Kidney epithelial cell (primary cell): ENCODE data around the gene P4HA2. TPM values are rescaled to one million over a fixed set of nuclear protein-coding genes. Genes with fewer than 3 reads are reported as not detected.

Source experiments
- DNase-seq: peaks from one replicate; pipeline ENCODE4 v3.0.0-alpha.2; 2010; ENCODE audit warnings: low read depth
- H3K27me3 ChIP-seq: 2 replicates; pipeline ENCODE4 v1.6.0; 2011; ENCODE audit warnings: low read length; ENCODE audit not compliant: control insufficient read depth, insufficient read depth
- H3K36me3 ChIP-seq: 2 replicates; pipeline ENCODE4 v1.5.1; 2011; ENCODE audit warnings: low read length; ENCODE audit not compliant: control insufficient read depth, insufficient read depth
- H3K4me3 ChIP-seq: 2 replicates; pipeline ENCODE4 v1.5.1; 2011; ENCODE audit warnings: low read depth, mild to moderate bottlenecking, control low read depth, low read length
- CTCF ChIP-seq: IDR thresholded peaks from 2 replicates; pipeline ENCODE4 v1.5.1; 2011; ENCODE audit warnings: mild to moderate bottlenecking, moderate library complexity, low read length, control low read depth, inconsistent platforms; ENCODE audit not compliant: insufficient read depth, poor library complexity, severe bottlenecking
- total RNA-seq: library from RNA; depleted of rRNA; stranded (reverse); fragments of >200 nt; gene quantifications from 2 replicates; pipeline ENCODE4 v1.2.3, GENCODE V29; 2015

Gene P4HA2
- total RNA-seq, 1 donor from 2014 or later: 77.5 TPM

DNA sequence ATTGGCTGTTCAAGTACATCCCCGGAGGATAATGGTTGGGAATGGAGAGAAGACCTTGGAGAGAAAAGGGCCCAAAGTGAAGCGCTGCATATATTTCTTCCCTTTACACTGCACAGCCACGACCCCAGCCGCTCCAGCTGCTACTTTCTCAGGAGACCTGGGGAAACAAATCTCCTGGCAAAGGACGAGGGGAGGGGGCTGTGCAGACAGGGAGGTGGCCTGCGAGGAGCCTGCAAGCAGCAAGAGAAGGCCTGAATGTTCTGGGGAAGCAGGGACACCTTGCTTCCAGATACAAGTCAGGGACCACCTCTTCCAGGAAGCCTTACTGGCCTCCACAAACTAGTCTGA lies 29.1 kb upstream of the P4HA2 start:
- Histone ChIP-seq H3K4me3 (no peak overlapping the region), H3K36me3 (no peaks in the 10 kb centered on the region), H3K27me3 (no peaks in the 10 kb centered on the region)
- TF ChIP-seq CTCF: no peak
- no peak for DNase-seq

DNA sequence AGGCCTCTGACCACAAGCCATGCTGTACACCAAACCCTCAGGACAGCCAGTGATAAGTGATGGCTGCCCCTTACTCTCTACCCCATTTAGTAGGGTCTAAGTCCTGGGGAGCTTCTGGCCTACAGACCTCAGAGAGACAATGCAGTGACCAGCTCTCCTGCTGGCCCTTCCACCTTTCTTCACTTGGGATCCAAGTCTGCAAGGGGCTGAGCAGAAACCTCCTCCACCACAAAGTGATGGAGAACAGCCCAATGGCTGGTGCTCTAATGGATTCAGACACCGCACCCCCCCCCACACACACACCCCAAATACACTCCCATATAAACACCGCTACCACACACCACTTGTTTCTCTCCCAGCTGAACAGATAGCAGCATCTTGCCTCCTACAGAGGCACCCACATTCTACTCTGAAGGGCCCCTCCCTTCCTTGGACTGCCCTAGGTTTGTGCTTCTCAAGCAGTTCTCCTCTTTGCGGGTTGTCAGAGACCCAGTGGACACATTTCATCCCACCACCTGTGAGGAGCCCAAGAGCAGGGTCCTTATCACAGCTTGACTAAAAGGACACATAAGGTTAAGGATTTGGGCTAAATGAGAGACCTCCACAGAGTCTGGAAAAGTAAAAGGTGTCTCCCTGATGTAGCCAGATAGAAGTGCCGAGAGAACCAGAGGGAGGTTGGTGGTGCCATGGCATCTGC lies 28.6 kb upstream of the P4HA2 start:
- DNase-seq: no peak

DNA sequence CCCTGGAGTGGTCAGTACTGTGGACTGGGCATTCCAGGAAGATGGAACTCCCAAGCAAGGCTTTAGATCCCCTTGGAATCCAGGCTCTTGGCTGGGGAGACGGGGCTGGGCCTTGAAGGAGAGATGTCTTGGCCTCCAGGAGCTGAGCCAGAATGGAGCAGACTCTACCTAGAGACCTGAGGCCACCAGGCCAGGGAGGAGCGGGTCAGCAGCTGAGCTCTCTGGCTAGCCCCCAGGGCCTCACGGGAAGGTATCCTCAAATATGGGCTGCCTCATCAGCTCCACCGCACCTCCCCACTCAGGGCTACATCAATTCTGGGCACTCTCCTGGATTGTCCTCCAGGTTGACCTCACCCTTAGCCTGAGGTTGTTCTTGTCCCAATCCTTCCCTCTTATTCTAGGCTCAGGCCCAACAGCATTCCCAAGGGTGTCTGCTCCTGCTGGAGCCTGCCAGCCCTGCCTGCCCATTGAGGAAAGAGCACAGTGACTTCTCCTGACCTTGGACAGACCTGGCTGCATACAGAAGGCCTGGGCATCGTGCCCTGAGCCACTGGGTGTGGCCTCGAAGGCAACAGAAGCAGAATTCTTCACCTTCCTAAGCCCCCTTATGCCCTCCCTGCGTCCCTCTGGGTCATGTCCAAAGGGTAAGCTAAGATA lies 26.8 kb upstream of the P4HA2 start:
- Histone ChIP-seq H3K4me3 (no peak overlapping the region), H3K36me3 (no peaks in the 10 kb centered on the region), H3K27me3 (no peaks in the 10 kb centered on the region)
- no peak for DNase-seq
- no peak for TF ChIP-seq CTCF

More for the DNA sequence above, 28.6 kb upstream of the P4HA2 start:
- no peak for TF ChIP-seq CTCF
- Histone ChIP-seq H3K27me3 (no peaks in the 10 kb centered on the region), H3K36me3 (no peaks in the 10 kb centered on the region), H3K4me3 (no peak overlapping the region)

- Histone ChIP-seq H3K36me3 (no peaks in the 10 kb centered on the region), H3K4me3 (no peak overlapping the region), H3K27me3 (no peaks in the 10 kb centered on the region)
- no peak for TF ChIP-seq CTCF
- DNase-seq: no peak
Observed at GRCh38 chr5:132253452-132254320, 26.0 kb upstream of the P4HA2 start.

GRCh38 chr5:132253008-132253441 lies 25.4 kb upstream of the P4HA2 start:
- TF ChIP-seq CTCF: no peak
- DNase-seq: no peak
- no peaks in the 10 kb centered on the region for H3K27me3 ChIP-seq
- H3K4me3 ChIP-seq: no peak overlapping the region
- H3K36me3 ChIP-seq: no peaks in the 10 kb centered on the region
